Adrenal gland (tissue), 5 donors: ENCODE measurements around the gene RGL3.

Experiments used
- CTCF ChIP-seq, 6 experiments: fragments of 450-650 bp in 4 of 6; fragments of 200-600 bp in 2 of 6; sonication (generic) in 1 of 6; IDR thresholded peaks; 1 replicate in 5 of 6; 2 replicates in 1 of 6; pipeline versions ENCODE4 v1.5.1 to v1.8.0; 2016 to 2021; ENCODE audit warnings: antibody characterized with exemption in 6 of 6, mild to moderate bottlenecking in 2 of 6, moderate library complexity in 1 of 6
- POLR2A ChIP-seq, 2 donors: fragments of 450-650 bp; IDR thresholded peaks; one replicate each; pipeline ENCODE4 v1.6.1; 2017; ENCODE audit warnings: antibody characterized with exemption in 2 of 2, mild to moderate bottlenecking in 2 of 2, moderate library complexity in 1 of 2
- donor health status: DM: no; HTN: no; CAD: no.

- TF ChIP-seq POLR2A (IDR thresholded peaks at IDR 0.05) (no peak), CTCF (IDR thresholded peaks at IDR 0.05) (no peak)
Observed at GRCh38 chr19:11452620-11453310, 33.7 kb upstream of the RGL3 start.
